Left renal pelvis (tissue), 4 donors: ENCODE results near the gene SYTL5. TPM values are rescaled to one million over a fixed set of nuclear protein-coding genes. Genes with fewer than 3 reads are reported as not detected.
A peak's percentile ranks its signal among the peaks of the same experiment; 100 is the strongest.

Experiments
- DNase-seq, 4 donors: peaks; one replicate each; pipeline ENCODE4 v3.0.0-alpha.2; 2013; ENCODE audit warnings: low read depth in 4 of 4, low spot score in 3 of 4
- polyA plus RNA-seq, 4 donors: library from polyadenylated mRNA; unstranded; fragments of 120-200 nt; gene quantifications; one replicate each; pipeline ENCODE4 v1.2.1, GENCODE V29; 2013; ENCODE audit not compliant: insufficient read length in 4 of 4

SYTL5 gene
- polyA plus RNA-seq, 4 donors: 0.26 to 3.9 (median 2.7) TPM

DNA sequence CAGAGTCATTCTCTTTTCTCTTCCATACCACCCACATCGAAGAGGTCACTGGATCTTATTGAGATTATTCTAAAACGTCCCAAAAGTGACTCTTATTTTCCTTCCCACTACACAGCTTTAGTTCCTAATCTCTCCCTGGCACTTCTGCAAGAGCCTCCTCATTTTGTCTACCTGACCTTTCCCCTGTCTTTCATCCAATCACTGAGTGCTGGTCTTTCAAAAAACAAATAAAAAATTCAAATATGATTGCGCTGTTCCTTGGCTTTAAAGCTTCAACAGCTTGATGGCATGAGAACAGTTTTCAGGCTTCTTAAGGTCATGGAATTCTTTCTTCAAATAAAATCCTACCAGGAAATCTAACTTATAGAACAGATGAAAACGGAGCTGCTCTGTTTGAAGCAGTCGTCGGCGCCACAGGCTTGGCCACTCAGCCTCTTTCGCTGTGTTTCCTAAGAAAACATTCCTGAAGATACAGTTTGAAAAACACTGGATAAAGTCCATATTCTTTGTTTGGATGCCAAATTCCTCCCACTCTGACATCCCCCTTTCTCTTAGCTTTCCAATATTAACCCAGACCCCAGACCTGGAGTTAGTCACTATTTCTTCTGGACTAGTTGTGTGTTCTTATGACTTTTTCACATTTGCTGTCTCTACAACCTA lies 12.5 kb downstream of the SYTL5 start:
- DNase-seq: peak; percentile 8 to 16 (median 15)

DNA sequence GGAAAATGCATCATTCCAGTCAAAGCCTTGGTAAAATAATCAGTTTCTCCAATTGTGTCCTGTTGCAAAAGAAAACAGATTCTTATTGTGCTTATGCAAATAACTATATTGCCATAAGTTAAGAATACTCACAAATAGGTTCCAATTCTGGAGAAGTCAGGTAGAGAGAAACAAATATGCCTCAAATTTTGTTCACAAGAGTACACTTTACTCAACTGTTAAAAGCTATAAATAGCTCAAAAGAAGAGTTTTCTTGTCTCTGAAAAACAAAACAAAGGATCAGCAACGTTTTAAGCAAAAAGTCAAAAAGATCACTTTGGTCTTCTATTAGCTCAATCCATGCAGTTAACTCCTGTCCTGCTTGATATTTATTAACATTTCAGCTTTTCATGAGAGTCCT lies 21.9 kb downstream of the SYTL5 start:
- no peak for DNase-seq

DNA sequence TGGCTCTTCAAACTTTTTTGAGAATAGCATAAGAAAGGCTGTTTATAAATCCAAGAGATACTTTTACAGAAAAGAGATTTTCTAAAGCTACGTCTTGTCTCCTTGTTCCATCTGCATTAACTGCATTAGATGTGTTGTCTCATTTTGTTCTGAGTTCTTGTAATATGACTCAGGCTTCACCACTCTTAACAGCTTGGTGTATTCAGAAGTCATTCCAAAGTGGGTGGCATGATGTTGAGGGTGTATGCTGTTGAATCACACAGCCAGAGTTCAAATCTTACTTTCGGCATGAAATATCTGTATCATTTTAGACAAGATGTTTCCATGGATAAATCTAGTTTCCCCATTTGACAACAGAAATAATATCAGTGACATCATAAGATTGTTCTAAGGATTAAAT lies 30.1 kb downstream of the SYTL5 start:
- no peak for DNase-seq

DNA sequence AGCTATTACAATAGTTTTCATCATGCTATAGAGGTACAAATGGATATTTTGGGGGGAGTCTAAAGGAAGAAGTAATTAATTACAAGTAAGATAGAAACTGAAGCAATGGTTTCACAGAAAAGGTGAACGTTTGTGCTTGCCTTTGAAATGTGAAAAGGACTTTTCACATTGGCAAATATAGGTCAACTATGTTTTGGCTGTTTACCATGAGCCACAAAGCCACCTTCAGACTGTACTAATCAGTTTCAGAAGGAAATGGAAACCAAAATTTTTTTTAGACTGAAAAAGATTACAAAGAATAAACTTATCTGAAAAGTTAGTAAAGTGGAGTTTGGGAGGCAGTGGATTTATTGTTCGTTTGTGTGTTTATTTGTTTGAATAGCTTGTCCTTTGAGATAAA lies 32.1 kb downstream of the SYTL5 start:
- no peak for DNase-seq

- DNase-seq: no peak
These were observed 34.9 kb downstream of the SYTL5 start for GRCh38 chrX:38041237-38041636.

DNA sequence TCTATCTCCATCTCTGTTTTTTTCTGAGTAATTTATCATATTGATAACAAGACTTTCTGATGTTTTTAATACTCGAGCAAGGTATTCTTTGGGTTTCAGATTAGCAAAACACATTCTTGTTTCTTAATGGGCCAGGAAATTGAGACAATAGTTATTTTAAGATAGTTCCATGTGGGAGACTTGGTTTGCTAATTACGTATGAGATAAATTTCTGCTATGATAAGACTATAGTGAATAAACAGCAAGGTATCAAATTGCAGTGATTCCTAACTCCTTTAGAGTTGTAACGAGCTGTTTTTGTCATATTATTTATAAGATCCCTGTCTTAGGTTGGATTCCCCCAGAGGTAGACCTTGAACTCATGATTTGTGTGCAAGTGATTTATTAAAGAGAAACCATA lies 38.3 kb downstream of the SYTL5 start:
- no peak for DNase-seq

- peak in 2 of 4 donors; percentile 18 to 20 for DNase-seq
These were observed 39.3 kb downstream of the SYTL5 start for GRCh38 chrX:38045538-38046096.

GRCh38 chrX:38048886-38049285 lies 42.5 kb downstream of the SYTL5 start:
- DNase-seq: no peak

DNA sequence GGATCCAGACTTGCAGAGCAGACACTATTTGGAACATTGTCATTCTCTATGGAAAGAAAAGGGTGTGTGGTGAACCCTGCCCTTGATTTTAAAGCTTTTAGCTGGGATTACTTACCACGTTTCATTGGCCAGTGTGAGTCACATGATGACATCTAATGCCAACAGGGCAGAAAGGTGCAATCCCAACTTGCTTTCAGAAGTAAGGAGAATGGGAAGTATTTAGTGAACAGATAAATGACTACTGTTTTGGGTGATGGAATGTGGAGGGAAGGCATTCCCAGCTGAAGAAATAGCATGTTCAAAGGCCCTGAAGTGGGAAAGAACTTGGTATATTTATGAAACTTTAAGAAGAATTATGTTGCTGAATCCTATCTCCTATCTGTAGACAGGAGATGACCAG lies 44.5 kb downstream of the SYTL5 start:
- no peak for DNase-seq

DNA sequence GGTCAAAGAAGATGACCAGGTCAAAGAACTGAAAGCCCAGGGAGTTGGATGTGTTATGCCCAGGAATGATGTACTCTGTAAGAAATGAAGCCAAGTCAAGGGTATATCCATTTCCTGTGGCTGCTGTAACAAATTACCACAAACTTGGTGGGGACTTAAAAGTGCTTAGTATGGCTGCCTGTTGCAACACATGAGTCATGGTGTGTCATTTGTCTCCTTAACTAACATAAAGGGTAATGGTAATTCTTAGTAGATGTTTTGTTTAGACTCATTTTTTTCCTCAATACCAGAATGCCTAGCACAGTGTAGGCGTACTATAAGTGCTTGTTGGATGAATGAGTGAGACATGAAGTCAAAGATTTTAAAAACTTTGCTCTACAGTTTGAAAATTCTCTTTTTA lies 45.7 kb downstream of the SYTL5 start:
- no peak for DNase-seq

DNA sequence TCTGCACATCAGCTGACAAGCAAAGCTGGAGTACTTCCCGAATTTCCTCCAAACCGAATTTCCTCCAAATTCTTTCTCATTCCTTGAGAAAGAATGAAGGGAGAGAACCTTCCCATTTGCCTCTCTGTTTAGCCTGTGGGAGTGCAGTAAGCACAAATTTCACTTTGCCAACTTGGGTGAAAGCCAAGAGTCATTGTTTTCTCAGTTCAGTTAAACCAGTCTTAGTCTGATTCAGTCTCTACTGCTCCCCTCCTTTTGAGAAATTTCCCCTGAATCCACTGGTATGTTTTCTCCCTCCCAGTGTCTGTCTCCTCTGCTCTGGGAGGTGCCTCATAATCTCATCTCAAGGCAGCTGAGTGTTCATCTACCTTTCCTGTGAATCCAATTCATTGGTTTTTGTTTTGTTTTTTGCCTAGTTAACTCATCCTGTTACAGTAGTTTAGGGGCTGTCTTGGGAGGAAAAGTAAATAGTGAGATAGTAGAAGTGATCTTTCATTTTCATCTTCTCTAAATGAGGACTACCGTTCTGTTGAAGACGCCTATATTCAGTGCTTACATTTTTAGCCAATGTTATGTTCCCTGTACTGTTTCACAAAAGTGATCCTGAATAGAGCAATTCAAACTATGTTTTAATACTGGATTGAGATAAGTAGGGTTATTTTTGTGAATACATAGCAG lies 49.0 kb downstream of the SYTL5 start:
- no peak for DNase-seq

DNA sequence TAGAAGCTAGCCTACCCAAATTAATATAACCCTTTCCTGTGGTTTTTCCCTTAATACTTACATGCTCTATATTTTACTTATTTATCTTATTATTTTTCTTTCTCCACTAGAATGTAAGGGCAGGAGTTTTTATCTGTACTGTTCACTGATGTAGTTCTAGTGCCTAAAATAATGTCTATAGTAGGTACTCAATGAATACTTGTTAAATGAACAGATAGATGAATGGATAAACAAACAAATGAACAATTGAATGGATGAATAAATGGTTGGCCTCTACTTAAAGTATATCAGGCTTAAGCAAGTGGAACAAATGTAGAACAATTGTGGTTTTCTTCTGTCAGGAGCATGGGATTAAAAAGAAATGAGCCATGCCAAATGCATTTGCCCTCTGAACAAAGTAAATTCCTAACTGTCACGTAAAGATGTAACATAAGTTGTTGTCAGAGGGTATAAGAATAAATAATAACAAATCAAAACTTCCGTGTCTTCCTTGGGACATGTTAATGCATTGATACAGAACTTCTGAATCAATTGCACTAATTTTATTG lies 54.1 kb downstream of the SYTL5 start:
- DNase-seq: no peak

DNA sequence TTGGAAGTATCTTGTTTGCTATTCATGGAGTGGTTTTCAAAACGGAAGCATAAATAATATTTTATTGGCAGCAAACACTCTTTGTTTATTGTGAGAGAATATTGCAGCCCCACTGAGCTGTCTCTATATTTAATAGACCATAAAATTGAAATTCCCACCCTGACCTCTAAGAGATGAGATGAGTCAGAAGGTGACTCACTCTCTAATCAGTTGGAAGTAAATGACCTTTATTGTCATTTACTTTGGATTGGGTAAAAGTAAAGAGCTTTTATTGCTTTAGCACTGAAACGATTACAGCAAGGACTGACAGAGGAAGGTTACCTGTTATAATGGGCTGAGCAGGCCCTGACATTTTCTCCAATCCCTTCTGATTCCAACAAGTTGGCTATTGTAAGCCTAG lies 55.0 kb downstream of the SYTL5 start:
- DNase-seq: no peak

DNA sequence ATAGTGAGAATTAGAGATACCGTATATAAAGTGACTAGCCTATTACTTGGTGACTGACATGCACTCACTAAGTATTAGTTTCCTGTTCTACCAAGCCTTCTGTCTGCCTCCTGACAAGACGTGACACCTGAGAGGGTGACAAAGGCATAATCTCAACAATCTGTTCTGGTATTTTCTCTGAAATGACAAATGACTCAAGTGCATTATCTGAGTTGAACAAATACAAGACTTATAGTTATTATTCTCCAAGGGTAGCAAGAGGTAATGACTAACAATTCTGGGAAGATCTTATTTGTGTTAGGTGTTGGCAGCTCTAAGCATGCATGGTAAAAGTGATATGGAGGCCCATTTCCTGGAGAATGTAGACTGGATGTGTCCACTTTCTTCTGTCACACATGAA lies 60.6 kb downstream of the SYTL5 start:
- DNase-seq: no peak

- DNase-seq: no peak
These were observed 62.9 kb downstream of the SYTL5 start for GRCh38 chrX:38069273-38069672.

- no peak for DNase-seq
These were observed 63.6 kb downstream of the SYTL5 start for GRCh38 chrX:38069991-38070390.

GRCh38 chrX:38079463-38079862 lies 73.1 kb downstream of the SYTL5 start:
- no peak for DNase-seq

GRCh38 chrX:38080808-38081207 lies 74.5 kb downstream of the SYTL5 start:
- no peak for DNase-seq

GRCh38 chrX:38081909-38082308 lies 75.6 kb downstream of the SYTL5 start:
- DNase-seq: no peak

DNA sequence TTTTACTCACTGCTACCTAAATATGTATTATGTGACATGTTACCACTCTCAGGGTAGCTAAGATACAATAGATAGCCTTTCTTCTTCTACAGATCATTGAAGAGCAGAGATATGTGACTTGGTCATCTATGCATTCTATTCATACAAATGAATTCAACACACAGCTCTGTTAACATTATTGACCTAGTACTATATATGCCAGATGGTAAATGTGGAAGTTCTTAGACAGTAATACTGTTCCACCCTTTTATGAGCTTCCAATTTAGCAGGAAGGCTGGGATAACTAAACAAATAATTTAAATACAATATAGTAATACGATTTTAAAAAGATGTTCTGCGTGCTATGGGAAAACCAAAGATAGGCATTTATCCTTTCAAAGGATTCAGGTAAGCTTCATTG lies 76.0 kb downstream of the SYTL5 start:
- DNase-seq: no peak

GRCh38 chrX:38085813-38086212 lies 79.5 kb downstream of the SYTL5 start:
- no peak for DNase-seq
